GM12878 (cell line): ENCODE data around the gene NDUFA11. TPM values are rescaled to one million over a fixed set of nuclear protein-coding genes. Genes with fewer than 3 reads are reported as not detected.

Experiments
- ATAC-seq: fragments of 200-7000 bp; cut with Tn5 transposase; 3 replicates; pipeline ENCODE4 v1.9.1; 2020; ENCODE audit warnings: mild to moderate bottlenecking, moderate library complexity
- BruUV-seq: library from RNA; stranded (reverse); fragments of 400-500 nt; replicated peaks from 2 replicates; lab custom pipeline; 2021; lab: Mats Ljungman, UMichigan
- CTCF ChIA-PET: fragments of 300-600 bp; sonication (Branson Sonifier 250); formaldehyde crosslinking; extraction: SDS; loops from one replicate; lab custom pipeline; 2021; ENCODE audit warnings: inconsistent platforms; lab: Yijun Ruan, JAX
- POLR2A ChIA-PET: fragments of 350-600 bp; formaldehyde crosslinking; extraction: SDS; loops from one replicate; lab custom pipeline; 2021; ENCODE audit warnings: inconsistent platforms; lab: Charles Lee
- RAD21 ChIA-PET: fragments of 300-600 bp; sonication (Branson Sonifier 250); formaldehyde crosslinking; loops from one replicate; lab custom pipeline; 2023; ENCODE audit warnings: antibody characterized with exemption; ENCODE audit not compliant: unreplicated experiment; lab: Charles Lee
- SMC1A ChIA-PET: fragments of 300-600 bp; sonication (Branson Sonifier 250); formaldehyde crosslinking; loops from one replicate; lab custom pipeline; 2023; ENCODE audit not compliant: unreplicated experiment, uncharacterized antibody; lab: Charles Lee
- DNase-seq: peaks from one replicate; pipeline ENCODE4 v3.0.0-alpha.2; 2011; ENCODE audit warnings: low read depth, low spot score
- FAIRE-seq: peaks from 3 replicates; lab custom pipeline; 2011; peaks lifted over from hg19 to GRCh38; lab: Jason Lieb, UNC
- H2AFZ ChIP-seq: 2 replicates; pipeline ENCODE4 v1.6.0; 2011; ENCODE audit warnings: low read depth, low read length, control low read depth; ENCODE audit not compliant: control insufficient read depth
- H3K27ac ChIP-seq: 2 replicates; pipeline ENCODE4 v1.5.1; 2011; ENCODE audit warnings: control low read depth; ENCODE audit not compliant: control insufficient read depth, insufficient read depth
- H3K27me3 ChIP-seq, 2 experiments: replicated peaks in 1 of 2; 2 replicates each; pipeline versions ENCODE4 v1.6.0 to v1.6.1; 2011; ENCODE audit warnings: low read length in 1 of 2; ENCODE audit not compliant: control insufficient read depth in 2 of 2, insufficient read depth in 2 of 2
- H3K36me3 ChIP-seq, 2 experiments: 2 replicates each; pipeline ENCODE4 v1.5.1; 2011; ENCODE audit warnings: low read length in 1 of 2; ENCODE audit not compliant: control insufficient read depth in 2 of 2, insufficient read depth in 2 of 2
- H3K4me1 ChIP-seq: 2 replicates; pipeline ENCODE4 v1.6.1; 2011; ENCODE audit warnings: mild to moderate bottlenecking, low read length, moderate library complexity, mixed read lengths; ENCODE audit not compliant: control insufficient read depth, insufficient read depth
- H3K4me2 ChIP-seq: 2 replicates; pipeline ENCODE4 v1.6.0; 2011; ENCODE audit warnings: control low read depth; ENCODE audit not compliant: control insufficient read depth, insufficient read depth
- H3K4me3 ChIP-seq: fragments of 200-600 bp; sonication (generic); 2 replicates; pipeline ENCODE4 v1.5.1; 2016
- H3K79me2 ChIP-seq: 2 replicates; pipeline ENCODE4 v1.6.0; 2011; ENCODE audit warnings: low read length; ENCODE audit not compliant: control insufficient read depth, insufficient read depth
- H3K9ac ChIP-seq: 2 replicates; pipeline ENCODE4 v1.8.0; 2011; ENCODE audit warnings: low read length, control low read depth, mixed read lengths; ENCODE audit not compliant: control insufficient read depth, insufficient read depth
- H3K9me3 ChIP-seq: replicated peaks from 3 replicates; pipeline ENCODE4 v1.5.1; 2011; ENCODE audit warnings: mild to moderate bottlenecking, low read length; ENCODE audit not compliant: control insufficient read depth, insufficient read depth
- H4K20me1 ChIP-seq: 2 replicates; pipeline ENCODE4 v1.6.0; 2011; ENCODE audit not compliant: control insufficient read depth, insufficient read depth
- ATF2 ChIP-seq: IDR thresholded peaks from 2 replicates; pipeline ENCODE4 v1.6.1; 2012; ENCODE audit warnings: low read length, inconsistent platforms
- CREM ChIP-seq: IDR thresholded peaks from 2 replicates; pipeline ENCODE4 v1.6.1; 2014; ENCODE audit warnings: antibody characterized with exemption, low read depth
- NFYB ChIP-seq: IDR thresholded peaks from 2 replicates; pipeline ENCODE4 v1.6.1; 2011; ENCODE audit warnings: low read depth, mild to moderate bottlenecking, low read length, improper control_type of control experiment, moderate library complexity; ENCODE audit not compliant: insufficient read depth
- RB1 ChIP-seq: fragments of 450-650 bp; formaldehyde crosslinking; IDR thresholded peaks from 2 replicates; pipeline ENCODE4 v1.6.1; 2017; ENCODE audit warnings: mild to moderate bottlenecking, borderline replicate concordance
- SIX5 ChIP-seq: IDR thresholded peaks from 2 replicates; pipeline ENCODE4 v1.6.1; 2011; ENCODE audit warnings: mild to moderate bottlenecking, low read depth, low read length, moderate library complexity; ENCODE audit not compliant: severe bottlenecking
- SMARCA5 ChIP-seq: fragments of 450-650 bp; IDR thresholded peaks from 2 replicates; pipeline ENCODE4 v1.6.1; 2017; ENCODE audit warnings: mild to moderate bottlenecking
- SP1 ChIP-seq: IDR thresholded peaks from one replicate; pipeline ENCODE4 v1.6.1; 2011; ENCODE audit warnings: low read depth, low read length
- SPI1 ChIP-seq: IDR thresholded peaks from 2 replicates; pipeline ENCODE4 v1.6.1; 2011; ENCODE audit warnings: low read depth, mild to moderate bottlenecking, low read length, moderate library complexity, borderline replicate concordance; ENCODE audit not compliant: insufficient read depth
- TAF1 ChIP-seq: IDR thresholded peaks from 2 replicates; pipeline ENCODE4 v1.6.1; 2011; ENCODE audit warnings: mild to moderate bottlenecking, low read depth, low read length, borderline replicate concordance
- TCF7 ChIP-seq: IDR thresholded peaks from 2 replicates; pipeline ENCODE4 v1.6.1; 2014; ENCODE audit warnings: antibody characterized with exemption, borderline replicate concordance
- ZBTB33 ChIP-seq: fragments of 450-650 bp; IDR thresholded peaks from 2 replicates; pipeline ENCODE4 v1.6.1; 2017; ENCODE audit warnings: mild to moderate bottlenecking
- ZNF207 ChIP-seq: fragments of 450-650 bp; IDR thresholded peaks from 2 replicates; pipeline ENCODE4 v1.6.1; 2014; ENCODE audit warnings: antibody characterized with exemption, mild to moderate bottlenecking, borderline replicate concordance
- whole genome bisulfite sequencing: methylation state at CpG from one replicate; pipeline ENCODE4 v1.1.6; 2016; ENCODE audit warnings: low lambda C conversion rate; ENCODE audit not compliant: insufficient replicate concordance, insufficient coverage; ENCODE audit errors: missing lambda C conversion rate; 5-methylcytosine and 5-hydroxymethylcytosine counted together
- in situ Hi-C: fragments of 300-500 bp; cut with MboI; formaldehyde crosslinking; loops from 9 replicates; pipeline ENCODE4 v1.14.3; 2018; ENCODE audit warnings: mixed read lengths
- intact Hi-C: fragments of 100-400 bp; cut with micrococcal nuclease; formaldehyde crosslinking; loops from one replicate; pipeline ENCODE4 v1.14.2; 2022; ENCODE audit not compliant: unreplicated experiment
- polyA plus RNA-seq, 11 experiments: library from polyadenylated mRNA; depleted of rRNA in 4 of 11; unstranded in 6 of 11; stranded (reverse) in 5 of 11; fragments of >200 nt; fragmentation: Nextera tagmentation in 4 of 11; fragmentation: Illumina TruSeq in 1 of 11; extraction: Ambion mirVana in 4 of 11; extraction: Trizol in 1 of 11; gene quantifications; 1 replicate in 1 of 11; 2 replicates in 10 of 11; pipeline versions ENCODE4 v1.2.1 to v1.2.3, GENCODE V29; 2011 to 2016; ENCODE audit warnings: inconsistent platforms in 2 of 11, missing spikeins in 2 of 11, low read depth in 1 of 11
- total RNA-seq, 4 experiments: library from RNA; depleted of rRNA in 3 of 4; stranded (reverse); fragments of >200 nt in 3 of 4; fragmentation: Illumina TruSeq in 1 of 4; extraction: Trizol in 1 of 4; gene quantifications; 2 replicates each; pipeline versions ENCODE4 v1.2.1 to v1.2.3, GENCODE V29; 2013 to 2021

NDUFA11 gene
- total and polyA plus RNA-seq, 10 of the 15 experiments (the other 5 are each of a cell fraction or from before 2014, with no cell fraction given): 108 to 600 (median 289) TPM

DNA sequence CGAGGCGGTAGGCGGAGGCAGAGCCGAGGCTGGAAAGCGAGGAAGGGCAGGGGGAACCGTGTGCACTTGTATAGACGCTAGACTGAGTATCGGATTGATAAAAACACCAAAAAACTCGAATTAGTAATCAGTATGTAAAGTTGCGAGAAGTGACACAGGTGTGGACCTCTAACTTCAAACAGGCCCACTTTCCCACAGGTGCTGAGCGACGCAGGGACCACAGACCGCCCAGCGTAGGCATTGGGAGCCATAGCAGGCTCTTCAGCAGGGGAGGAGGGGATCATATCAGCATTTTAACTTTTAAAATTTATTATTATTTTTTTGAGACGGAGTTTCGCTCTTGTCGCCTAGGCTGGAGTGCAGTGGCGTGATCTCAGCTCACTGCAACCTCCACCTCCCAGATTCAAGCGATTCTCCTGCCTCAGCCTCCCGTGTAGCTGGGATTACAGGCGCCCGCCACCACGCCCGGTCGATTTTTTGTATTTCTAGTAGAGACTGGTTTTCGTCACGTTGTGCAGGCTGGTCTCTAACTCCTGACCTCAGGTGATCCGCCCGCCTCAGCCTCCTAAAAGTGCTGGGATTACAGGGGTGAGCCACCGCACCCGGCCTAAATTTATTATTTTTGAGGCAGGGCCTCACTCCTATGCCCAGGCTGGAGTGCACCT, 1.7 kb upstream of the NDUFA11 start (continued):
- TF ChIP-seq ATF2: no peak
- no peak for TF ChIP-seq TCF7
- TF ChIP-seq ZNF207: 0 out of 2 replicates have a peak, but pooled peaks have one; percentile 5
- TF ChIP-seq SPI1: no peak

DNA sequence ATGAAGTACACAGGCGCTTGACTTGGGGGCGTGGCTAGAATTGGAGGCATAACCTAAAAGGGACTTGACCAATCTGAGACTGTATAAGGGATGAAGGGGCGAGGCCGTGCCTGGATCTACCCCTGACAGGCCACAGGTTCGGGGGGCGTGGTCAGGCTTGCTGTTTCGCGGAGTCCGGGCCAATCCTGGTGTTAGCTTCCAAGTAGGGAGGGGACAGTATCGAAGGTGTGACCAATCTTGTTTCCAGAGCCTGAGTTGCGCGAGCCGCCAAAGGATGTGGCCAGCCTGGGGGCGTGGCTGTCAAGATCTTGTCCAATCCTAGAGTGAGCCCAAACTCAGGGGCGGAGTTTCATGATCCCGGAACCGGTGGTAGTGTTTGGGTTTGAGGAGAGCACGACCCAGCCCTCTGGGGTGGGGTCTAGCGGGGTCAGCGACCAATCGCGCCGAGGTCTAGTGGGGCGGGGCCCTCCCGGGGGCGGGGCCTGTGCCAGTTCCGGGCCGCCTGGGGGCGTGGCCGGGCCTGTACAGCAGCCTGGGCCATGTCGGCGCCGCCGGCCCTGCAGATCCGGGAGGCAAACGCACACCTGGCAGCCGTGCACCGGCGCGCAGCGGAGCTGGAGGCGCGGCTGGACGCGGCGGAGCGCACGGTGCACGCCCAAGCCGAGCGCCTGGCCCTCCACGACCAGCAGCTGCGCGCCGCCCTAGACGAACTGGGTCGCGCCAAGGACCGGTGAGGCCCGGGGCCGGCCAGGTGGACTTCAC, 943 bp upstream of the NDUFA11 start, which contains the start of gene VMAC:
Gene VMAC (plus strand): TSS at position 521 of the 762 bp plus-strand sequence. CDS start 19 bp downstream, at position 540.
- peak within 1 kb of the TSS; percentile 100 for H2AFZ ChIP-seq
- H4K20me1 ChIP-seq: peaks cover 4% of the 10 kb centered on the region; the same call in 1 of the 2 replicates
- peak within 1 kb of the TSS; percentile 88 for H3K27ac ChIP-seq
- peak; percentile 100 for DNase-seq
- under 1% methylated on average over 44 of the region's 61 CpGs for WGBS
- RAD21 ChIA-PET: interaction anchor here (0.6 to 2.5 kb wide), 6 partner anchors 13 to 1519 kb away, joined by 3 to 15 read pairs (median 3); partner anchors contain the start of genes NRTN and RPL36
- H3K4me2 ChIP-seq: peak within 1 kb of the TSS; percentile 89
- H3K79me2 ChIP-seq: peaks cover 33% of the 10 kb centered on the region
- POLR2A ChIA-PET: interaction anchor here (0.8 to 2.3 kb wide), 9 partner anchors 63 to 520 kb away, joined by 3 to 7 read pairs (median 3); partner anchors contain the start of genes ALKBH7, CATSPERD, DUS3L and KHSRP
- H3K27me3 ChIP-seq: no peaks in the 10 kb centered on the region
- intact Hi-C loops: loop anchor here (2.0 kb wide), 1 partner anchor 114 kb away; the partner anchor contains the start of gene DUS3L
- peak within 1 kb of the TSS; percentile 100 for H3K9ac ChIP-seq
- H3K4me1 ChIP-seq: peaks cover 9% of the 10 kb centered on the region
- CTCF ChIA-PET: interaction anchor here (0.9 to 3.1 kb wide), 7 partner anchors 11 to 215 kb away, joined by 3 to 17 read pairs (median 5); partner anchors contain the start of gene RPL36
- no peaks in the 10 kb centered on the region for H3K9me3 ChIP-seq
- peak within 1 kb of the TSS; percentile 95 for H3K4me3 ChIP-seq
- no TSS peak for BruUV-seq
- peak; percentile 100 for FAIRE-seq
- in situ Hi-C loops: no loop called here
- SMC1A ChIA-PET: interaction anchor here (0.8 to 2.6 kb wide), 4 partner anchors 64 to 118 kb away, joined by 3 to 13 read pairs (median 6); partner anchors contain the start of gene NRTN
- ATAC-seq: peak; percentile 90
- H3K36me3 ChIP-seq: peaks cover 0 to 5% of the 10 kb centered on the region in 2 experiments; a peak in 2 of 4 replicates
- peak; percentile 82 for TF ChIP-seq NFYB
- peak; percentile 63; the same call in 1 of the 2 replicates for TF ChIP-seq TAF1
- peak; percentile 88 for TF ChIP-seq SP1
- no peak for TF ChIP-seq ZBTB33
- 0 out of 2 replicates have a peak, but pooled peaks have one; percentile 15 for TF ChIP-seq SMARCA5
- no peak for TF ChIP-seq SIX5
- TF ChIP-seq RB1: peak; percentile 71; the same call in 1 of the 2 replicates
- TF ChIP-seq CREM: no peak
